K562 (cell line): Measurements from ENCODE around the gene NRG2. TPM values are rescaled to one million over a fixed set of nuclear protein-coding genes. Genes with fewer than 3 reads are reported as not detected.

ENCODE experiments used
- MGA ChIP-seq: fragments of 450-650 bp; IDR thresholded peaks from 2 replicates; pipeline ENCODE4 v1.6.1; 2016; ENCODE audit warnings: mild to moderate bottlenecking, moderate library complexity
- MNT ChIP-seq, 2 experiments: fragments of 450-650 bp; conservative IDR thresholded peaks; 2 replicates each; pipeline ENCODE4 v1.6.1; 2017; ENCODE audit warnings: mild to moderate bottlenecking in 2 of 2, moderate library complexity in 2 of 2
- NCOA6 ChIP-seq: fragments of 450-650 bp; IDR thresholded peaks from 2 replicates; pipeline ENCODE4 v1.6.1; 2017; ENCODE audit warnings: mild to moderate bottlenecking
- ZNF263 ChIP-seq: sonication (generic); formaldehyde crosslinking; IDR thresholded peaks from 2 replicates; pipeline ENCODE4 v1.8.0; 2022; ENCODE audit warnings: mild to moderate bottlenecking, missing genetic modification reagents, borderline replicate concordance
- ZNF436 ChIP-seq: fragments of 250-450, 450-650 bp; sonication (Bioruptor Pico); formaldehyde crosslinking; IDR thresholded peaks from 2 replicates; pipeline ENCODE4 v1.7.0; 2020; ENCODE audit warnings: mild to moderate bottlenecking
- polyA plus RNA-seq, 8 experiments: library from polyadenylated mRNA; depleted of rRNA in 4 of 8; stranded (reverse) in 5 of 8; unstranded in 3 of 8; fragments of >200 nt; fragmentation: Nextera tagmentation in 2 of 8; fragmentation: Illumina TruSeq in 1 of 8; extraction: Ambion mirVana in 2 of 8; extraction: Trizol in 1 of 8; gene quantifications; 2 replicates each; pipeline versions ENCODE4 v1.2.1 to v1.2.3, GENCODE V29; 2011 to 2014; ENCODE audit warnings: inconsistent platforms in 1 of 8, missing spikeins in 1 of 8
- total RNA-seq, 7 experiments: library from RNA; depleted of rRNA in 6 of 7; stranded (reverse); fragments of >200 nt in 6 of 7; fragmentation: Illumina TruSeq in 2 of 7; extraction: Trizol in 2 of 7; gene quantifications; 2 replicates each; pipeline versions ENCODE4 v1.2.1 to v1.2.3, GENCODE V29; 2011 to 2021; ENCODE audit warnings: low replicate concordance in 1 of 7
- TF ChIP-seq, protein P1 (sequence below): fragments of 250-450 bp; sonication (Bioruptor Pico); IDR thresholded peaks from 2 replicates; pipeline ENCODE4 v1.5.0; 2022; ENCODE audit warnings: mild to moderate bottlenecking

Gene NRG2
- total and polyA plus RNA-seq, 9 of the 15 experiments (the other 6 are each of a cell fraction or from before 2014, with no cell fraction given), result not detected

GRCh38 chr5:139842321-139842720, 200.8 kb downstream of the NRG2 start (continued):
- TF ChIP-seq MGA (no peak), NCOA6 (no peak), ZNF436 (no peak), MNT (conservative IDR thresholded peaks at IDR 0.05) (no peak), ZNF263 (no peak)
- TF ChIP-seq, protein P1, sequence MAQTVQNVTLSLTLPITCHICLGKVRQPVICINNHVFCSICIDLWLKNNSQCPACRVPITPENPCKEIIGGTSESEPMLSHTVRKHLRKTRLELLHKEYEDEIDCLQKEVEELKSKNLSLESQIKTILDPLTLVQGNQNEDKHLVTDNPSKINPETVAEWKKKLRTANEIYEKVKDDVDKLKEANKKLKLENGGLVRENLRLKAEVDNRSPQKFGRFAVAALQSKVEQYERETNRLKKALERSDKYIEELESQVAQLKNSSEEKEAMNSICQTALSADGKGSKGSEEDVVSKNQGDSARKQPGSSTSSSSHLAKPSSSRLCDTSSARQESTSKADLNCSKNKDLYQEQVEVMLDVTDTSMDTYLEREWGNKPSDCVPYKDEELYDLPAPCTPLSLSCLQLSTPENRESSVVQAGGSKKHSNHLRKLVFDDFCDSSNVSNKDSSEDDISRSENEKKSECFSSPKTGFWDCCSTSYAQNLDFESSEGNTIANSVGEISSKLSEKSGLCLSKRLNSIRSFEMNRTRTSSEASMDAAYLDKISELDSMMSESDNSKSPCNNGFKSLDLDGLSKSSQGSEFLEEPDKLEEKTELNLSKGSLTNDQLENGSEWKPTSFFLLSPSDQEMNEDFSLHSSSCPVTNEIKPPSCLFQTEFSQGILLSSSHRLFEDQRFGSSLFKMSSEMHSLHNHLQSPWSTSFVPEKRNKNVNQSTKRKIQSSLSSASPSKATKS, result no peak
